H1 (cell line): ENCODE data around the gene ANKRD6. TPM values are rescaled to one million over a fixed set of nuclear protein-coding genes. Genes with fewer than 3 reads are reported as not detected.
"Not testable (repeated sequence)": the region's sequence is repeated elsewhere in the genome, so short reads cannot be mapped to it uniquely, and the experiment has no call there.

Experiments
- CTCF ChIA-PET: fragments of 300-600 bp; sonication (Branson Sonifier 250); formaldehyde crosslinking; loops from one replicate; lab custom pipeline; 2021; ENCODE audit not compliant: partially characterized antibody; lab: Charles Lee
- POLR2A ChIA-PET: fragments of 300-600 bp; sonication (Branson Sonifier 250); formaldehyde crosslinking; loops from one replicate; lab custom pipeline; 2021; ENCODE audit warnings: inconsistent platforms; ENCODE audit not compliant: partially characterized antibody; lab: Charles Lee
- DNase-seq, 2 experiments: peaks; one replicate each; pipeline versions ENCODE4 v3.0.0 to v3.0.0-alpha.2; 2010 to 2022; ENCODE audit warnings: low spot score in 2 of 2, low read depth in 1 of 2, mixed read lengths in 1 of 2
- FAIRE-seq: peaks from 2 replicates; lab custom pipeline; 2011; peaks lifted over from hg19 to GRCh38; lab: Jason Lieb, UNC
- H2AFZ ChIP-seq: 2 replicates; pipeline ENCODE4 v1.8.1; 2012; ENCODE audit warnings: low read length, inconsistent platforms
- H2AK5ac ChIP-seq: 2 replicates; pipeline ENCODE4 v1.6.1; 2013; ENCODE audit warnings: low read depth, low read length
- H2BK120ac ChIP-seq: replicated peaks from 2 replicates; pipeline ENCODE3; 2013; ENCODE audit warnings: low read depth, low read length, inconsistent platforms
- H2BK12ac ChIP-seq: 2 replicates; pipeline ENCODE4 v1.6.1; 2013; ENCODE audit warnings: low read depth, low read length
- H2BK15ac ChIP-seq: 2 replicates; pipeline ENCODE4 v1.6.1; 2013; ENCODE audit warnings: low read length
- H2BK20ac ChIP-seq: 2 replicates; pipeline ENCODE4 v1.6.1; 2013; ENCODE audit warnings: low read length
- H2BK5ac ChIP-seq: 2 replicates; pipeline ENCODE4 v1.6.1; 2013; ENCODE audit warnings: low read depth, low read length
- H3K14ac ChIP-seq: 2 replicates; pipeline ENCODE4 v1.6.1; 2013; ENCODE audit warnings: inconsistent platforms; ENCODE audit not compliant: insufficient read length
- H3K18ac ChIP-seq: 2 replicates; pipeline ENCODE4 v1.6.1; 2013; ENCODE audit warnings: low read length; ENCODE audit errors: extremely low read depth
- H3K23ac ChIP-seq: 2 replicates; pipeline ENCODE4 v1.6.1; 2013; ENCODE audit warnings: inconsistent platforms; ENCODE audit not compliant: insufficient read length
- H3K23me2 ChIP-seq: 2 replicates; pipeline ENCODE4 v1.6.1; 2013; ENCODE audit warnings: low read depth, low read length
- H3K27ac ChIP-seq: 2 replicates; pipeline ENCODE4 v1.6.1; 2011; ENCODE audit warnings: low read depth, low read length, inconsistent platforms
- H3K27me3 ChIP-seq, 4 experiments: replicated peaks in 1 of 4; 1 replicate in 1 of 4; 2 replicates in 3 of 4; pipeline versions ENCODE4 v1.6.1 to v1.8.1; 2011 to 2013; ENCODE audit warnings: low read length in 3 of 4, mild to moderate bottlenecking in 3 of 4, inconsistent platforms in 2 of 4, mixed read lengths in 2 of 4, moderate library complexity in 1 of 4; ENCODE audit not compliant: control insufficient read depth in 3 of 4, insufficient read depth in 3 of 4; ENCODE audit errors: extremely low read depth in 1 of 4
- H3K36me3 ChIP-seq, 4 experiments: 2 replicates each; pipeline versions ENCODE4 v1.6.1 to v1.8.1; 2011 to 2013; ENCODE audit warnings: mild to moderate bottlenecking in 4 of 4, low read length in 3 of 4, moderate library complexity in 2 of 4, control low read depth in 1 of 4, inconsistent platforms in 1 of 4; ENCODE audit not compliant: insufficient read depth in 4 of 4, control insufficient read depth in 2 of 4
- H3K4ac ChIP-seq: replicated peaks from 2 replicates; pipeline ENCODE3; 2013; ENCODE audit warnings: low read length, low read depth, mixed read lengths, inconsistent platforms; ENCODE audit not compliant: insufficient read length
- H3K4me1 ChIP-seq, 4 experiments: replicated peaks in 1 of 4; 1 replicate in 1 of 4; 2 replicates in 3 of 4; pipeline versions ENCODE4 v1.6.1 to v1.8.1; 2011 to 2013; ENCODE audit warnings: low read length in 3 of 4, inconsistent platforms in 2 of 4, mixed read lengths in 1 of 4; ENCODE audit not compliant: insufficient read depth in 4 of 4, control insufficient read depth in 3 of 4
- H3K4me2 ChIP-seq, 2 experiments: 2 replicates each; pipeline versions ENCODE4 v1.6.1 to v1.8.1; 2011 to 2013; ENCODE audit warnings: low read depth in 2 of 2, low read length in 2 of 2, control low read depth in 1 of 2, inconsistent platforms in 1 of 2, mild to moderate bottlenecking in 1 of 2; ENCODE audit not compliant: insufficient read depth in 1 of 2
- H3K4me3 ChIP-seq, 4 experiments: fragments of 200-600, 300-600 bp in 1 of 4; sonication (generic), shearing (Covaris generic), sonication (Bioruptor Twin) in 1 of 4; 2 replicates each; pipeline versions ENCODE4 v1.5.1 to v1.8.1; 2011 to 2016; ENCODE audit warnings: low read length in 4 of 4, low read depth in 3 of 4, control low read depth in 2 of 4, inconsistent platforms in 2 of 4, mild to moderate bottlenecking in 2 of 4, mixed read lengths in 1 of 4, moderate library complexity in 1 of 4; ENCODE audit not compliant: insufficient read depth in 2 of 4; ENCODE audit errors: extremely low read depth in 1 of 4
- H3K56ac ChIP-seq: replicated peaks from 2 replicates; pipeline ENCODE3; 2013; ENCODE audit warnings: low read depth, mild to moderate bottlenecking, mixed read lengths, low read length, inconsistent platforms; ENCODE audit not compliant: insufficient read length
- H3K79me1 ChIP-seq: 2 replicates; pipeline ENCODE4 v1.6.1; 2013; ENCODE audit warnings: low read depth, low read length, control low read depth
- H3K79me2 ChIP-seq, 2 experiments: 2 replicates each; pipeline versions ENCODE4 v1.6.1 to v1.8.1; 2012 to 2013; ENCODE audit warnings: low read length in 2 of 2, mild to moderate bottlenecking in 2 of 2, inconsistent platforms in 1 of 2; ENCODE audit not compliant: insufficient read depth in 2 of 2, control insufficient read depth in 1 of 2
- H3K9ac ChIP-seq, 4 experiments: replicated peaks in 1 of 4; 1 replicate in 1 of 4; 2 replicates in 3 of 4; pipeline versions ENCODE4 v1.6.1 to v1.8.1; 2011 to 2013; ENCODE audit warnings: low read depth in 3 of 4, low read length in 3 of 4, control low read depth in 2 of 4, mild to moderate bottlenecking in 2 of 4, moderate library complexity in 2 of 4, inconsistent platforms in 1 of 4; ENCODE audit errors: extremely low read depth in 1 of 4
- H3K9me3 ChIP-seq, 2 experiments: 2 replicates each; pipeline versions ENCODE4 v1.6.1 to v1.8.1; 2012 to 2013; ENCODE audit warnings: mild to moderate bottlenecking in 2 of 2, moderate library complexity in 2 of 2, control low read depth in 1 of 2, inconsistent platforms in 1 of 2, low read depth in 1 of 2, low read length in 1 of 2, mixed read lengths in 1 of 2; ENCODE audit not compliant: insufficient read depth in 2 of 2
- H4K20me1 ChIP-seq, 2 experiments: replicated peaks in 1 of 2; 2 replicates each; pipeline versions ENCODE3 to v1.8.1; 2011 to 2013; ENCODE audit warnings: inconsistent platforms in 2 of 2, low read length in 2 of 2, mild to moderate bottlenecking in 1 of 2; ENCODE audit not compliant: insufficient read depth in 2 of 2, control insufficient read depth in 1 of 2
- H4K5ac ChIP-seq: 2 replicates; pipeline ENCODE4 v1.6.1; 2013; ENCODE audit warnings: low read length, low read depth, mixed read lengths, inconsistent platforms; ENCODE audit not compliant: insufficient read length
- H4K8ac ChIP-seq: 2 replicates; pipeline ENCODE4 v1.8.0; 2013; ENCODE audit warnings: mild to moderate bottlenecking, moderate library complexity, low read length, inconsistent platforms; ENCODE audit not compliant: insufficient read depth; ENCODE audit errors: extremely low read depth
- H4K91ac ChIP-seq: replicated peaks from 2 replicates; pipeline ENCODE3; 2013; ENCODE audit warnings: low read length, mixed read lengths, inconsistent platforms; ENCODE audit not compliant: insufficient read length
- POLR2A ChIP-seq, 2 experiments: IDR thresholded peaks; 1 replicate in 1 of 2; 2 replicates in 1 of 2; pipeline ENCODE4 v1.6.1; 2011; ENCODE audit warnings: low read depth in 2 of 2, low read length in 2 of 2, mild to moderate bottlenecking in 2 of 2; ENCODE audit errors: control extremely low read depth in 1 of 2
- WGBS, 2 experiments: shearing (Covaris generic) in 1 of 2; methylation state at CpG; one replicate each; pipeline versions ENCODE4 v1.1.6 to v1.1.7; 2013 to 2015; ENCODE audit warnings: low lambda C conversion rate in 2 of 2, mixed read lengths in 2 of 2, inconsistent platforms in 1 of 2, low coverage in 1 of 2, missing lambda C conversion rate in 1 of 2; ENCODE audit not compliant: insufficient replicate concordance in 2 of 2, insufficient coverage in 1 of 2, insufficient read length in 1 of 2; ENCODE audit errors: extremely low coverage in 1 of 2, missing lambda C conversion rate in 1 of 2; 5-methylcytosine and 5-hydroxymethylcytosine counted together
- polyA plus RNA-seq, 7 experiments: library from polyadenylated mRNA; depleted of rRNA in 3 of 7; stranded (reverse) in 5 of 7; unstranded in 2 of 7; fragments of >200 nt in 5 of 7; fragments of 200-250 nt in 2 of 7; gene quantifications; 1 replicate in 5 of 7; 2 replicates in 1 of 7; 4 replicates in 1 of 7; pipeline versions ENCODE4 v1.2.1 to v1.2.3, GENCODE V29; 2011 to 2013; ENCODE audit warnings: missing spikeins in 2 of 7, mixed read lengths in 2 of 7
- total RNA-seq: library from RNA; stranded (reverse); fragmentation: NEBNext Ultra II Directional; extraction: Animal tissue kit (Norgen Biotek cat#: 25700); gene quantifications from 2 replicates; pipeline ENCODE4 v1.2.1, GENCODE V29; 2021

The ANKRD6 gene
- total and polyA plus RNA-seq, 2 of the 8 experiments (the other 6 are each of a cell fraction or from before 2014, with no cell fraction given) = 5.9 to 12.8 TPM

DNA sequence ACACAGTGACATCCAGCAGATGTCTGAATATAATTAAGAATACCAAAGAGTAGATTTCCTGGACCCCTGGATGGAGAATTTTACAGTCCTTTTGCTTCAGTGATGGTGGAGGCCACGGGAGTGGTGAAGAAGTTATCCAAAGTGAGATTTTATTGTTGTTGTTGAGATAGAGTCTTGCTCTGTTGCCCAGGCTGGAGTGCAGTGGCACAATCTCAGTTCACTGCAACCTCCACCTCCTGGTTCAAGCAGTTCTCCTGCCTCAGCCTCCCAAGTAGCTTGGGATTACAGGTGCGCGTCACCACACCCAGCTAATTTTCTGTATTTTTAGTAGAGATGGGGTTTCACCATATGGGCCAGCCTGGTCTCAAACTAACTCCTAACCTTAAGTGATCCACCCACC, 208.6 kb downstream of the ANKRD6 start:
- H3K4ac ChIP-seq, H3K79me1 ChIP-seq, H3K27me3 ChIP-seq, H2BK5ac ChIP-seq, H4K5ac ChIP-seq, H3K4me2 ChIP-seq, H2AFZ ChIP-seq, H2BK120ac ChIP-seq, H3K14ac ChIP-seq, H4K91ac ChIP-seq, H4K20me1 ChIP-seq, H2BK15ac ChIP-seq, DNase-seq, H3K4me3 ChIP-seq, H2BK12ac ChIP-seq, H3K23me2 ChIP-seq, H2BK20ac ChIP-seq, H3K56ac ChIP-seq, H3K18ac ChIP-seq, H3K4me1 ChIP-seq, H3K9ac ChIP-seq, H3K9me3 ChIP-seq, H4K8ac ChIP-seq, H3K23ac ChIP-seq, FAIRE-seq, H2AK5ac ChIP-seq, H3K27ac ChIP-seq, H3K79me2 ChIP-seq: not testable (repeated sequence)
- peak; percentile 13 to 17; a peak in 2 of 3 replicates for TF ChIP-seq POLR2A (IDR thresholded peaks at IDR 0.05; ENCODE audit: control extremely low read depth in 1 of 2, low read depth in 2 of 2, low read length in 2 of 2)
- CTCF ChIA-PET = interaction anchor here (1.2 to 1.3 kb wide), 2 partner anchors 41 to 209 kb away, joined by 3 read pairs; partner anchors contain the start of gene ANKRD6
- POLR2A ChIA-PET = interaction anchor here (0.9 to 1.5 kb wide), 2 partner anchors 38 to 51 kb away, joined by 3 to 5 read pairs; no protein-coding TSS in a partner anchor
- peaks cover 12 to 53% (median 45%) of the 10 kb centered on the region in 4 experiments for H3K36me3 ChIP-seq
- 93% methylated on average over 3 of the region's 3 CpGs; no CpG with 5 or more reads in 1 of the 2 experiments for WGBS, 2 experiments
